ENCODE data around the gene KHK.

KHK gene

DNA sequence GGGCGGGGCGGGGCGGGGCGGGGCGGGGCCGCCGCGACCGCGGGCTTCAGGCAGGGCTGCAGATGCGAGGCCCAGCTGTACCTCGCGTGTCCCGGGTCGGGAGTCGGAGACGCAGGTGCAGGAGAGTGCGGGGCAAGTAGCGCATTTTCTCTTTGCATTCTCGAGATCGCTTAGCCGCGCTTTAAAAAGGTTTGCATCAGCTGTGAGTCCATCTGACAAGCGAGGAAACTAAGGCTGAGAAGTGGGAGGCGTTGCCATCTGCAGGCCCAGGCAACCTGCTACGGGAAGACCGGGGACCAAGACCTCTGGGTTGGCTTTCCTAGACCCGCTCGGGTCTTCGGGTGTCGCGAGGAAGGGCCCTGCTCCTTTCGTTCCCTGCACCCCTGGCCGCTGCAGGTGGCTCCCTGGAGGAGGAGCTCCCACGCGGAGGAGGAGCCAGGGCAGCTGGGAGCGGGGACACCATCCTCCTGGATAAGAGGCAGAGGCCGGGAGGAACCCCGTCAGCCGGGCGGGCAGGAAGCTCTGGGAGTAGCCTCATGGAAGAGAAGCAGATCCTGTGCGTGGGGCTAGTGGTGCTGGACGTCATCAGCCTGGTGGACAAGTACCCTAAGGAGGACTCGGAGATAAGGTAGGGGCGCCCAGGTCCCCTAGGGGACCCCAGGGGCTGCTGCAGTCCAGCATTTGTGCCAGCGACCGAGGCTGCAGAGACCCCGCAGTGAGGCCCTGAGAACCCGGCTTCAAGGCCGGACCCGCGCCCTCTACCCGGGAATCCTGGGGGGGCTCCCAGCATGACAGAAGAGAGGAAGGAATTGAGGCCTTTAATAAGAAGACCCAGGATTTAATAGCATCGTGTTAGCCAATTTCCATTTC lies at the start of gene KHK:
Gene KHK, plus strand, starts transcription at position 49 of the 870 bp plus-strand sequence. Its CDS starts 488 bp downstream, at position 537.
- DNase-seq, result no peak

DNA sequence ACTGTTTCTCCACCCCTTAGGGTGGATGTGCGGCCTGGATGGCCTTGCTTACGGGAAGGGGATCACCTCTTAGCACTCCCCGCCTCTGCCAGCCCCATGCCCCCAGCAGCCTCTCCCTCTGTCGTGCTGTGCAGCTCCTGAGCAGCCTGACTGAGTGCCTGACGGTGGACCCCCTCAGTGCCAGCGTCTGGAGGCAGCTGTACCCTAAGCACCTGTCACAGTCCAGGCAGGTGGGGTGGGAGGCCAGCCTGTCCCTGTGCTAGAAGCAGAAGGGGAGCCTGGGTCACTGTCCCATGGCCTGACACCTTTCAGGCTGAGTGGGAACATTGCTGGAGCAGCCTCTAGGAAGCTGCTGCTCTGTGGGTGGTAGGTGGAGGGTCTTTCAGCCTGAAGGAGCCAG lies 48.6 kb upstream of the KHK start:
- no peak for DNase-seq

DNA sequence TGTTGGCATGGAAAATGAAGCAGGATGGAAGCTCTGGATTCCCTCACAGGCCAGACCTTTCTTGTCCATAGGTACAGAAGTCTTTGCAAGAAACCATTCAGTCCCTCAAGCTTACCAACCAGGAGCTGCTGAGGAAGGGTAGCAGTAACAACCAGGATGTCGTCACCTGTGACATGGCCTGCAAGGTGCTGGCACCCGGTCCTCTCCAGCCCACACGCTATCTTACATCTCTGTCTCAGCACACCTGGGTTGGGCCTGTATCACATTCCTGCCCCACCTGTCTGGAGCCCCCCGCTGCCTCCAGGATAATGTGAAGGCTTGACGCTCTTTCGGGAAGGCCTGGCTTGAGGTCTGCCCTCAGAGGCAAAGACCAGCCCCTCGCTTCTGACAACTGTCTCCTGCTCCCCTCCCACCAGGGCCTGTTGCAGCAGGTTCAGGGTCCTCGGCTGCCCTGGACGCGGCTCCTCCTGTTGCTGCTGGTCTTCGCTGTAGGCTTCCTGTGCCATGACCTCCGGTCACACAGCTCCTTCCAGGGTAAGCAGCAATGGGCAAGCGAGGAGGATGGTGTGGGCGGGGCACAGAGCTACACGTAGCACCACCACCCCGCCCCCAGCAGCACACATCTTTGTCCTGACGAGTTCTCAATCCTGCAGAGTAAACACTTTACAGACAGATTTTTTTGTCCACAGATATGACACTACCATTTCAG lies 47.8 kb upstream of the KHK start:
- no peak for DNase-seq

DNA sequence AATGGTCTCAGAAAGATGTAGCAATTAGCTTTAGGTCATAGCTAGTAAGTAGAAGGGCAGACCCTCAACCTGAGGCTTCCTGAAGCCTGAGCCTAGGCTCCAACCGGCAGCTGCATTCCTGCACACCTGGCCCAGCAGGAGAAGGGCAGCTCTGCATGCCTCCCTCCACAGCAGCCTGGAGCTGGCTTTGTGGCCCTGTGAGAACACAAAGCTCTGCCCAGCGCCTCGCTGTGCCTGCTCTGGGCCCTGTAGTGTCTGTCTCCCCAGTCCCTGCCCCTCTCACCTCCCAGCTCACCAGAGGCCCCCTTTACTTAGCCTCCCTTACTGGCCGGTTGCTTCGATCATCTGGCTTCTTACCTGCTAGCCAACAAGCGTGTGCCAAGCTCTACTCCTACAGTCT lies 47.1 kb upstream of the KHK start:
- no peak for DNase-seq

DNA sequence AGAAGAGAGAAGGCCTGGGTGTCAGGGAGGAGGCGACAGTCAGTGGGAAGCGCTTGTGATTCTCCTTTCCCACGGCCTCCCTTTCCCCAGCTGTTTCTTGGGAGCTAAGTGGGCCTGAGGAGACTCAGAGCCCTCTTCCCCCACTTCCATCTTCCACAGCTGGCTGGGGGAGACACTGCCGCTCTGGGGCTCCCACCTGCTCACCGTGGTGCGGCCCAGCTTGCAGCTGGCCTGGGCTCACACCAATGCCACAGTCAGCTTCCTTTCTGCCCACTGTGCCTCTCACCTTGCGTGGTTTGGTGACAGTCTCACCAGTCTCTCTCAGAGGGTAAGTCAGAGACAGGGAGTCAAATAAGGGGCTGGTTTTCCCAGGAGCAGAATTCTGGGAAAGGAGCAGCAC lies 46.7 kb upstream of the KHK start:
- no peak for DNase-seq

DNA sequence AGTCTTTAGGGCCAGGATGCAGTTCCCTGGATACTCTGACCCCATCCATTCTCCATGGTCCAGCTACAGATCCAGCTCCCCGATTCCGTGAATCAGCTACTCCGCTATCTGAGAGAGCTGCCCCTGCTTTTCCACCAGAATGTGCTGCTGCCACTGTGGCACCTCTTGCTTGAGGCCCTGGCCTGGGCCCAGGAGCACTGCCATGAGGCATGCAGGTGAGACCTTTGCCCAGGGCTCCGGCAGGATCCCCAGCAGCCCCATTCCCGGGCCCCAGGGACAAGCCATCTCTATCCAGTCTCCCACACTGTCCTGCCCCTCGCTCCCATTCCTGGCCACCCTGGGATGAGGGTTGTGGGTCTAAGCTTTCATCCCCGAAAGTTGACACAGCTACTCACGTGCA lies 46.3 kb upstream of the KHK start:
- DNase-seq, result no peak

DNA sequence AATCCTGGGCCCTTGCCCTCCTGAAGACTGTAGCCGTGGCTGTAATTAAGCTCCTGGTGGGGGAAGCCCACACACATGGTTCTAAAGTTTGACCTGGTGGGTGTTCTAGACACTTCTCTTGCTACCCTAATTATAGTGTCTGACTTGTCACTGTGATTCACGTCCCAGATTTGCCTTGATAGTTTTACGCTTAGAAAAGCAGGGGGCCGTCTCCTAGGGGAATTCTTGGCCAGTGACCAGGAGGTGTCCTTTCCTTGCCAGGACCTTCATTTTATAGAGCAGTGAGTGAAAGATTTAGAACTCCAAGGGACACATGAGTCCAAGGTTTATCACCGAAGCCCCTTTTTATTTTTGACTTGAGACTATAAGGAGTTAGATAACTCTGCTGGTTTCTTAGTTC lies 44.8 kb upstream of the KHK start:
- DNase-seq, result no peak

DNA sequence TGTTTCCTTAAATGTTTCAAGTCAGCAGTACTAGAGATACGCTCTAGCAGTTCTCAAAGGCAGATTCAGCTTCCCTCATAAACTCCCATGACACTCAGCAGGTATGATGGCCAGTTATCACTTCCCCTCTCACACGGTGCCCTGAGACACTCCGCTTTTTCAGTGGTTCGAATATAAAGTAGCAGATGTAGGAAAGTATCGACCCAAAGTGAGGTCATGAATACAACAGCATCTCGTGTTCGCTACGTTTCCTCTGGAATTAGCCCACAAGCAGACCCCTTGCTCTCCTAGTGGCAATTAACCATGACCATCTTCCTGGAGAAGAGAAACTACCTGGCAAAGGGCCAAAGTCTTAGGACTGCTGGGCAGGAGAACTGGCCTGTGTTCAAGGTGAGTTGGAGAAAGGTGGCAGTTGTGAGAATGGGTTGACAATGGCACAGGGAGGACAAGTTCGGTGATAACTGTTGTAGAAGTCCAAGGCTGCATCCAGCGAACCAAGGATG lies 44.4 kb upstream of the KHK start:
- DNase-seq, result no peak

DNA sequence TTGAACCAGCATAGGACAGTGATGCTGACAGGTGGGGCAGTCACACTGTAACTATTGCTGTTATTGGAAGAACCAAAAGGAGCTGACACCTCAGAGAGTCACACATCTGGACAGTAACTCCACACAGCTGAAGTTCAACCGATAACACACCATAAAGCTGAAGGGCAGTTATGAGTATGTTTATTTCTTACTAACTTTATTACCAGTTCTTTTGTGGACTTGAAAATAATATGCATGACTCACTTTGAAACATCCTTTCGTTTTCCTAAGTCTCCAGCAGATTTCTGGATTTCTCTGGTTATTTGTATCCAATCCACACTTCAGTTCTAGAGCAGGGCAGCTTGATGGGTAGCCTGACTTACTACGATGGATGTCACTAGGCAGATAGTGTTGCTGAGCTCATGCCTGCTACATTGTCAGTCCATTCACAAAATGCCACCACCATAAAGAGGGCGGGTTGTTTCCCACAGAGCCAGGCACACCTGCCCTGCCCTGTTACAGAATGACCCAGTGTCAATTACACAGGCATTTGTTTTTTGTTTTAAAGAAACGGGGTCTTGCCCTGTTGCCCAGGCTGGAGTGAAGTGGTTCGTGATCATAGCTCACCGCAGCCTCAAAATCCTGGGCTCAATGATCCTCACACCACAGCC lies 43.5 kb upstream of the KHK start:
- no peak for DNase-seq

DNA sequence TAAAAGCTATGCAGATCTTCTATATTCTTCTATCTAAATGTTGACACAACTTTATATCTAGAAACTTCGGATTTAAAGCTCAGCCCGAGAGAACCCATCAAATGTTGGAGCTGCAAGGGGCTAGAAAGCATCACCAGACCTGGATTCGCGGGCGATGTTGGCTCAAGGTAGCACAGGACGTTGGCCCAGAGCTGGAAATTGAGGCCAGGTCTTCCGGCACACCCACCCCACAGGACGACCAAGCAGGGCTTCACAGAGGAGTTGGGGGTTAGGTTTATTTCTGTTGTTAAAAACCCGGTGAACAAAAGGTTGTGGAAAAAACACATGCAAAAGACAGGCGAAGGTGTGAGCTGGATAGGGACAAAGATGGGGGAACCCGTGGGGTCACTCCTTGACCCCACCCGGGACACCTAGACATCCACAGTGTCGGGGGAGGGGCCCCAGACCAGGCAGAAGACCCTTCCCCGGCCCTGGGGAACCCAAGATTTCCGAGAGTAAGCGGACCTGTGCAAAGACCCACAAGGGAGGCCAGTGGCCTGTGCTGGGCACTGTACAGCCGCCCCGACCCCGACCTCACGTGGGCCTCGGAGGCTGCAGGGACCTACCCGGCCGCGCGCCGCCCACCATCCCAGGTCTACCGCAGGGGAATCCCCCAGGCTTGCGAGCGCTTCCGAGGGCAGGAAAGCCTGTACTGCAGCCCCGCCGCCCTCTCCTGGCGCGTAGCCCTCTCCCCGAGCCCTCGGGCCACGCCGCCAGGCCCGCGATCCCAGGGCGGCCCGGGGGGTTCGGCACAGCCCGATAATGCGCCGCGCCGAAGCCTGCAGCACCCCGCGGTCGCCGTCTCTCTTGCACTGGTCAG lies 36.9 kb upstream of the KHK start:
- DNase-seq, result no peak

DNA sequence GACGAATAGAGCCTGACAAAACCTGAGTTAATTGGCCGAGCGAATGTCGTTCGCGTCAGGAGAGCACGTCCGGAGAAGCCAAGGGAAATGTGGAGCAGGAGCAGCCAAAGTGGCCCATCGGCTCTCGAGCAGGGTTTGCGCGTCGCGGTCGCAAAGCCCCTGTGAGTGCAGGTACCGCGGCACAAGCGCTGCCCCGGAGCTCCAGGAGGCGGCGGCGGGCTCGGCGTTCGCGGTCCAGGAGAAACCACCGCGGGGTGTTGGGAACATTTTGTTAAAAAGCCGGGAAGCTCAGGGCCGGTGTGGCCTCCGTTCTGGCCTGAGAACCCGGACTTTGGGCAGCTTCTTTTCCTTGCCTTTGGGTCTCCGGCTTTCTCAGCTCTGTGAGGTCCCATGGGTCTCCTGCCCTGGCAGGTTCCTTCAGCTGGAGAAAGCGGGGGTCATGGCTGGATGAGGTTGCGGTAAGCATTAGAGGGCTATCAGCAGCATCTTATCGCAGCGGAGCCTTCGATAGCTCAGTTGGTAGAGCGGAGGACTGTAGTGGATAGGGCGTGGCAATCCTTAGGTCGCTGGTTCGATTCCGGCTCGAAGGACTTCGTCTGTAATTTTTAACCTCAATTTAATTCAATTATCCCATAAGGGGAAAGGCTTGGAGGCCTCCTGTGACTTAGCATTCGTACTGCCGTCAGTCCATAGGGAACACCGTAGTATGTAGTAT lies 36.1 kb upstream of the KHK start:
- DNase-seq, result peak; percentile 95

DNA sequence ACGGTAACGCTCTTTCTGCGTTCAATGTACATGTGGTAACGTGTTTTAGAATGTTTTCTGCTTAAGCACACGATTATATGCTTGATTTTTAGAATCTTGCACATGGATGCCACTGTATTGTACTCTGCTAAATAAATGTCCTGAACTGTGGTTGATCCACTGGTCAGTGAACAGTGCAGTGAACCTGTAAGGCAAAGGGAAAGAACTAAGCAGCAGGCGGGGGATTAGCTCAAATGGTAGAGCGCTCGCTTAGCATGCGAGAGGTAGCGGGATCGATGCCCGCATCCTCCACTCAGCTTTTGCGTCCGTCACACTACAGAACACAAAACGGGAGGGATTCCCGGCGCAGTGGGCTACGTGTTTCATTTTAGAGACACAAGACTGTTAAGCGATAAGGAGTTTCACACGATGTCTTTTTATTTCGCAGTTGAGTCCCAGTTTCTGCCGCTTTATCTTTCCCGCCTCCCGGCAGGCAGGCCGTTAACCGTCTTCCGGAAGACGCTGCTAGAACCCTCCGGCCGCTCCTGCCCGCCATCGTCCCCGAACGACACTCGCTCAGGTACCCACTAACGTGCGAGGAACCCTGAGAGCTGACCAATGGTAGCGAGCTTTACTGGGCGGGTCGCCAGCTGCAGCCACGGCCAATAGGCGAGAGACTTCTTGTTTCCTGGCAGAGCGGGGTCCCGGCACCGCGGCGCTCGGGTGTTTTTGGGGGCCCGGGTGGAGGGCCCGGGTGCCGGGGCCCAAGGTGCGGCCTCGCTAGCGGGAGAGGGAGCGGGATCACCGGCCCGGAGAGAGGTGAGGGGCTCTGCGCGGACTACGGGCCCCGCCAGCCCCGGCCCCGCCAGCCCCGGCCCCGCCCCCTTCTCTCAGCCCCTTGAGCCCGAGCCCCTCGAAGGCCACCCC lies 35.3 kb upstream of the KHK start, which contains the start of gene AGBL5:
Gene AGBL5, plus strand, starts transcription at position 673 of the 906 bp plus-strand sequence. CDS start 1,291 bp downstream, outside the sequence.
- DNase-seq, result peak; percentile 97

DNA sequence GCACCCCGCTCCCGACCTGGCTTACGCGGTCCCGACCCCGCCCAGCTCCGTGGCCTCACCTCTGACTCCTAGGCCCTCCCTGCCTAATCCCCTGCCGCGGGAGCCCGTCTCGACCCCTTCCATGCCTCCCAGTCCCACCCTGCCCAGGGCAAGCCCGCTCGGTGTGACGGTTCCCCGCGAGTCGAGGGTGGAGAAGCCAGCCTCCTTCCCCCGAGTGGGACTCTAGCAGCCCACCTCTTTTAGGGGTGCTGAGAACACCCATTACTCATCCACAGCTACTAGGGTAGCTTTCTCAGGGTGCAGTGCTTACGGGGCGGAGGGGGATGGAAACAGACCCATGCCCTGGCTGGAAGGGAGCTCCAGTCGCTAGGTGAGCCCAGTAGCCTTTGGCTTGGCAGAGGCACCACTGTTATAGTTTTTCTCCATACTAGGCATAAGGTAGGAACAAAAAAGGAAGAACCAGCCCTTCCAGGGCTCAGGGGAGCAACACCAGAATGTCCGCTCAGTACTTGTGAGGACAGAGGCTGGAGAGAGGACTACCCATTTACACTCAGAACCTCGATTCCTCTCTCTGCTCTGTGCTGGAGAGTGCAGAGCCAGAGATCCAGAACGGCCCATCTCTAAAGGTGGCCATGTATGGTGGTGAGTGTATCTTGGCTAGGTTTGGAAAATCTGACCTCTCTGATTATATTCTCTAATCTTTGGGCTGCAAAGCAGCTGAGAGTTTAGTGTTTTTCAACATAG lies 34.5 kb upstream of the KHK start:
- DNase-seq, result peak; percentile 22

DNA sequence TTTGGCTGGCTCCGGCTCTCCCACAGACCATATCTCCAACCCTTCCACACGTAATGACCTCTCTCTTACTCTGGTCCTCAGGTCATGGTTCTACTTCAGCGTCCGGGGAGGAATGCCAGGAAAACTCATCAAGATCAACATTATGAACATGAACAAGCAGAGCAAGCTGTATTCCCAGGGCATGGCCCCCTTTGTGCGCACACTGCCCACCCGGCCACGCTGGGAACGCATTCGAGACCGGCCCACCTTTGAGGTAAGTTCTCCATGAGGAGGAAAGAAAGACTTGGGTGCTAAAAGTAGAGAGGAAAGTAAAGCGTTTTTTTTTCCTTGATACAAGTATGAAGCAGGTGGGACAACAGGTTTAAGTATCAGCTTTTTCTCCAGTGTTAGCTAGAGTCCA lies 33.3 kb upstream of the KHK start:
- no peak for DNase-seq

DNA sequence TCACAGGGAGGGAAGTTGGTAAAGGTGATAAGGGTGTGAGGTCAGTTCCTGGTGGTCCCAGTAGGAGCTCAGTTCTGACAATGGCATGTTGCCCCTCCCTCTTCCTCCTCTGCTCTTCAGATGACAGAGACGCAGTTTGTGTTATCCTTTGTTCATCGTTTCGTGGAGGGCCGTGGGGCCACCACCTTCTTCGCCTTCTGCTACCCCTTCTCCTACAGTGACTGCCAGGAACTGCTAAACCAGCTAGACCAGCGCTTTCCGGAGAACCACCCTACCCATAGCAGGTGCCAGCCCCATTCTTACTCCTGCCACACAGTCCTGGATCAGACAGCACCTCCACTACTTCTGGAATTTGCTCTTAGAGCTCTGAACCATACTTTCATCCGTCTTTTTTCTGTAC lies 32.8 kb upstream of the KHK start:
- DNase-seq, result no peak

DNA sequence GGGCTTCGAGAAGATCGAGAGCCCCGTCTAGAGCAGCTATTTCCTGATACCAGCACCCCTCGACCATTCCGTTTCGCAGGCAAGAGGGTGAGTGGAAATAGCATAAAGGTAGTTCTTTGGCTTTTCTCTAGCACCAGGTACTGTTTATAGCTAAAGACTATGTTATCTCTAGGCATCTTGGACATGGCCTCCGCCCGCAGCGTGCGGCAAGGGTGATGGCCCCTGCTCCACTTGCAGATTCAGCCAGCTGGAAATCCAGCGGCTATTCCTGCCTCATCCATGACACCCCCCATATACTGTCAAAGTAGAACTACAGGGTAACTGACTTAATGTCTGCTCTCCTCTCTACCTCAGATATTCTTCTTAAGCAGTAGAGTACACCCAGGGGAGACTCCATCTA lies 31.9 kb upstream of the KHK start:
- DNase-seq, result no peak

DNA sequence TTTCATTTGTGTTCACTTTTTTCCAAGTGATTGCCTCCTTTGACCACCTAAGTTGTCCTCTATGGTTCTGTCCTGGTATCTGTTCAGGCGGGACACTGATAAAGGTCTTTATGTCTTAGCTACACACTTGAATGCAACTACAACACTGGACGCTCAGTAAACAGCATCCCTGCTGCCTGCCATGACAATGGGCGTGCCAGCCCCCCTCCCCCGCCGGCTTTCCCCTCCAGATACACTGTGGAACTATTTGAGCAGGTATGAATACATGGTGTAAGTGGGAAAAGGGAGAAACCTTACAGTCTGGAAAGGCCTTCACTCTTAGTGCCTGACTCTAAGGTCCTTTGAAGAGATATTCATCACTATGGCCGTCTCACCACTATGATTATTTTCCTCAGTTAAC lies 29.4 kb upstream of the KHK start:
- DNase-seq, result no peak

DNA sequence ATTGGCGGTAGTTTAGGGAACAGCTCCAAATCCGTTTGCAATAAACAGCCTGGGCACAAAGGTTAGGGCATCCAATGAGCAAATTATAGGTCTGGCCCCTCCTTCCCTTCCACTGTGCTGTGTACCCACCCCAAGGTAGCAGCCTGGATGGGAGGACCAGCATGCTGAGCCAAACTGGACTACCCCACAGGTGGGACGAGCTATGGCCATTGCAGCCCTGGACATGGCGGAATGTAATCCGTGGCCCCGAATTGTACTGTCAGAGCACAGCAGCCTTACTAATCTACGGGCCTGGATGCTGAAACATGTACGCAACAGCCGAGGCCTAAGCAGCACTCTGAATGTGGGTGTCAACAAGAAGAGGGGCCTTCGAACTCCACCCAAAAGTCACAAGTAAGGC lies 28.4 kb upstream of the KHK start:
- DNase-seq, result no peak

DNA sequence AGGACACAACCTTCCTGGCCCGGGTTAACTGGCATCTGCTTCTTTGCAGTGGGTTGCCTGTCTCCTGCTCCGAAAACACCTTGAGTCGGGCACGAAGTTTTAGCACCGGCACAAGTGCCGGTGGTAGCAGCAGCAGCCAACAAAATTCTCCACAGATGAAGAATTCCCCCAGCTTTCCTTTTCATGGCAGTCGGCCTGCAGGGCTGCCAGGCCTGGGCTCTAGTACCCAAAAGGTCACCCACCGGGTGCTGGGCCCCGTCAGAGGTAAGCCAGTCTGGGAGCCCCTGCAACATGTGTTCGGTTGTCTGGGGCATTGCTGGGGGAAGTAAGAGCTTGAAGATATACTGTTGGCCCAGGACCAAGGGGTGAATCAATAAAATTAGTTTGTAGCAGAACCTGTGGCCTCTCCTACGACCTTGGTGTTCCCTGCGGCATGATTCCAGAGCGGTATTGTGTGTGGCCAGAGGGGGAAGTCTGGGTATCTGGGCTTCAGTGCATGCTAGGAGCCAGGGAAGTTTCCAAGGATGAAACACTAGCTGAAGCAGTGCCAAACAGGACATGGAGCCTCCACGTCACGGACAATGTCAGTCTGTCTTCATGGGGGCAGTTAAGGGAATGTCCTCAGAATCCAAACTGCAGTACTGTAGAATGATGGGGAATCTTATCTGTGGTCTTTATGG lies 27.3 kb upstream of the KHK start:
- DNase-seq, result no peak

Measured in hematopoietic multipotent progenitor cell treated with erythropoietin and hydrocortisone succinate and interleukin-3 and kit ligand, for 4 days (in vitro differentiated cells).